ENCODE results near the gene CSRP3. TPM values are rescaled to one million over a fixed set of nuclear protein-coding genes. Genes with fewer than 3 reads are reported as not detected.

Gene CSRP3
- total and polyA plus RNA-seq, 3 donors from 2014 or later = 20.3 TPM; not detected in 2

- TF ChIP-seq POLR2A (IDR thresholded peaks at IDR 0.05) (no peak), CTCF (IDR thresholded peaks at IDR 0.05) (no peak)
- H3K27me3 ChIP-seq = no peaks in the 10 kb centered on the region
- WGBS, 2 donors = 85 to 91% methylated on average over 6 of the region's 6 CpGs
- H3K4me1 ChIP-seq = peaks cover 4% of the 10 kb centered on the region
- no peaks in the 10 kb centered on the region for H3K9me3 ChIP-seq
- H3K27ac ChIP-seq = no peak overlapping the region
- no peak overlapping the region for H3K4me3 ChIP-seq
- no peaks in the 10 kb centered on the region for H3K36me3 ChIP-seq (ENCODE audit: low read depth, missing control alignments)
- intact Hi-C loops (cut with DNase I; ENCODE audit: low total_unique reads) = no loop called here
- no peak for DNase-seq
These were observed 42.3 kb upstream of the CSRP3 start for GRCh38 chr11:19244084-19244483.

- Histone ChIP-seq H3K4me3 (no peak overlapping the region), H3K27ac (no peak overlapping the region), H3K9me3 (no peaks in the 10 kb centered on the region), H3K4me1 (peaks cover 4% of the 10 kb centered on the region), H3K27me3 (no peaks in the 10 kb centered on the region), H3K36me3 (ENCODE audit: low read depth, missing control alignments) (no peaks in the 10 kb centered on the region)
- TF ChIP-seq CTCF (IDR thresholded peaks at IDR 0.05) (no peak), POLR2A (IDR thresholded peaks at IDR 0.05) (no peak)
- DNase-seq = no peak
- intact Hi-C loops (cut with DNase I; ENCODE audit: low total_unique reads) = no loop called here
These were observed 41.8 kb upstream of the CSRP3 start for GRCh38 chr11:19243613-19244012.

- intact Hi-C loops (cut with DNase I; ENCODE audit: low total_unique reads) = no loop called here
- TF ChIP-seq CTCF (IDR thresholded peaks at IDR 0.05) (no peak), POLR2A (IDR thresholded peaks at IDR 0.05) (no peak)
These were observed 41.4 kb upstream of the CSRP3 start for GRCh38 chr11:19243143-19243542.

GRCh38 chr11:19242179-19242932, 40.6 kb upstream of the CSRP3 start:
- Histone ChIP-seq H3K27ac (no peak overlapping the region), H3K4me1 (peaks cover 4% of the 10 kb centered on the region), H3K27me3 (no peaks in the 10 kb centered on the region), H3K4me3 (peak overlapping the region; percentile 58 to 59), H3K36me3 (ENCODE audit: low read depth, missing control alignments) (no peaks in the 10 kb centered on the region), H3K9me3 (no peaks in the 10 kb centered on the region)
- TF ChIP-seq POLR2A (IDR thresholded peaks at IDR 0.05) = no peak
- 1 to 12% methylated on average over 19 to 52 of the region's 55 CpGs for WGBS, 2 donors
- intact Hi-C loops (cut with DNase I; ENCODE audit: low total_unique reads) = no loop called here
- no peak for DNase-seq

More at GRCh38 chr11:19243143-19243542, 41.4 kb upstream of the CSRP3 start:
- 56 to 70% methylated on average over 5 of the region's 5 CpGs for WGBS, 2 donors
- Histone ChIP-seq H3K27ac (no peak overlapping the region), H3K9me3 (no peaks in the 10 kb centered on the region), H3K36me3 (ENCODE audit: low read depth, missing control alignments) (no peaks in the 10 kb centered on the region), H3K27me3 (no peaks in the 10 kb centered on the region), H3K4me1 (peaks cover 4% of the 10 kb centered on the region), H3K4me3 (no peak overlapping the region)
- DNase-seq = no peak

- 1 to 2% methylated on average over 53 to 54 of the region's 92 CpGs for WGBS, 2 donors
- intact Hi-C loops (cut with DNase I; ENCODE audit: low total_unique reads) = no loop called here
- H3K27me3 ChIP-seq = no peaks in the 10 kb centered on the region
- no peaks in the 10 kb centered on the region for H3K9me3 ChIP-seq
- peaks cover 4% of the 10 kb centered on the region for H3K4me1 ChIP-seq
- no peak overlapping the region for H3K27ac ChIP-seq
- H3K36me3 ChIP-seq (ENCODE audit: low read depth, missing control alignments) = no peaks in the 10 kb centered on the region
- TF ChIP-seq POLR2A (IDR thresholded peaks at IDR 0.05) (no peak), CTCF (IDR thresholded peaks at IDR 0.05) (no peak)
- peak overlapping the region; percentile 58 to 59 for H3K4me3 ChIP-seq
- no peak for DNase-seq
These were observed 39.7 kb upstream of the CSRP3 start for GRCh38 chr11:19241260-19242178.

Measured in testis (tissue), 3 donors.